Islet of Langerhans (tissue), 1 donor: ENCODE results near the gene NRIP3.
"Not testable (repeated sequence)": the region's sequence is repeated elsewhere in the genome, so short reads cannot be mapped to it uniquely, and the experiment has no call there.

ENCODE experiments used
- FAIRE-seq: peaks from one replicate; lab custom pipeline; 2011; peaks lifted over from hg19 to GRCh38; lab: Jason Lieb, UNC

The NRIP3 gene

GRCh38 chr11:9015677-9016076 lies 11.9 kb upstream of the NRIP3 start:
- FAIRE-seq: peak; percentile 55

GRCh38 chr11:9014826-9015225 lies 11.0 kb upstream of the NRIP3 start:
- no peak for FAIRE-seq

GRCh38 chr11:9013373-9013772 lies 9.6 kb upstream of the NRIP3 start:
- no peak for FAIRE-seq

GRCh38 chr11:9009538-9009937 lies 5.7 kb upstream of the NRIP3 start:
- not testable (repeated sequence) for FAIRE-seq

GRCh38 chr11:9008661-9009060 lies 4.9 kb upstream of the NRIP3 start:
- FAIRE-seq: no peak

- no peak for FAIRE-seq
Measured at GRCh38 chr11:9008011-9008550, 4.3 kb upstream of the NRIP3 start.

GRCh38 chr11:9005087-9005486 lies 1.3 kb upstream of the NRIP3 start:
- FAIRE-seq: no peak

GRCh38 chr11:9004183-9004926 lies 554 bp upstream of the NRIP3 start:
- no peak for FAIRE-seq

GRCh38 chr11:9002920-9003572 lies 755 bp downstream of the NRIP3 start:
- FAIRE-seq: no peak

GRCh38 chr11:9001736-9002135 lies 2.1 kb downstream of the NRIP3 start:
- FAIRE-seq: no peak

- no peak for FAIRE-seq
Measured at GRCh38 chr11:8998017-8998416, 5.8 kb downstream of the NRIP3 start.

GRCh38 chr11:8997451-8997850 lies 6.3 kb downstream of the NRIP3 start:
- no peak for FAIRE-seq

- no peak for FAIRE-seq
Measured at GRCh38 chr11:8989453-8989852, 14.3 kb downstream of the NRIP3 start.

- no peak for FAIRE-seq
Measured at GRCh38 chr11:8988329-8989234, 15.2 kb downstream of the NRIP3 start.

- FAIRE-seq: no peak
Measured at GRCh38 chr11:8987446-8987845, 16.4 kb downstream of the NRIP3 start.

GRCh38 chr11:8986772-8987171 lies 17.0 kb downstream of the NRIP3 start:
- FAIRE-seq: not testable (repeated sequence)

GRCh38 chr11:8985462-8985861 lies 18.3 kb downstream of the NRIP3 start:
- FAIRE-seq: no peak

GRCh38 chr11:8983552-8983951 lies 20.2 kb downstream of the NRIP3 start:
- no peak for FAIRE-seq

GRCh38 chr11:8980485-8980884 lies 23.3 kb downstream of the NRIP3 start:
- no peak for FAIRE-seq

GRCh38 chr11:8979365-8979764 lies 24.4 kb downstream of the NRIP3 start:
- peak; percentile 66 for FAIRE-seq

GRCh38 chr11:8973121-8973520 lies 30.7 kb downstream of the NRIP3 start:
- no peak for FAIRE-seq

- FAIRE-seq: no peak
Measured at GRCh38 chr11:8971924-8972316, 31.9 kb downstream of the NRIP3 start.
